Left forelimb (tissue), 1 donor: Measurements from ENCODE around the gene KIAA2012.

Experiments used
- DNase-seq: peaks from one replicate; pipeline ENCODE4 v3.0.0-alpha.2; 2018; ENCODE audit warnings: low spot score

KIAA2012 gene

GRCh38 chr2:202043475-202043874 lies 29.6 kb upstream of the KIAA2012 start:
- no peak for DNase-seq

GRCh38 chr2:202044777-202045176 lies 28.3 kb upstream of the KIAA2012 start:
- DNase-seq: no peak

- DNase-seq: no peak
Observed at GRCh38 chr2:202046572-202046971, 26.5 kb upstream of the KIAA2012 start.

GRCh38 chr2:202049092-202049728 lies 23.8 kb upstream of the KIAA2012 start:
- no peak for DNase-seq

- no peak for DNase-seq
Observed at GRCh38 chr2:202049840-202050239, 23.2 kb upstream of the KIAA2012 start.

- DNase-seq: no peak
Observed at GRCh38 chr2:202050652-202051051, 22.4 kb upstream of the KIAA2012 start.

- no peak for DNase-seq
Observed at GRCh38 chr2:202051499-202052161, 21.4 kb upstream of the KIAA2012 start.

- DNase-seq: no peak
Observed at GRCh38 chr2:202052235-202052634, 20.8 kb upstream of the KIAA2012 start.

- no peak for DNase-seq
Observed at GRCh38 chr2:202054679-202055078, 18.4 kb upstream of the KIAA2012 start.

- no peak for DNase-seq
Observed at GRCh38 chr2:202056611-202057010, 16.4 kb upstream of the KIAA2012 start.

GRCh38 chr2:202060218-202060617 lies 12.8 kb upstream of the KIAA2012 start:
- no peak for DNase-seq

- DNase-seq: no peak
Observed at GRCh38 chr2:202061695-202062094, 11.4 kb upstream of the KIAA2012 start.

- peak; percentile 74 for DNase-seq
Observed at GRCh38 chr2:202064171-202064880, 8.7 kb upstream of the KIAA2012 start.

- DNase-seq: no peak
Observed at GRCh38 chr2:202064881-202065230, 8.2 kb upstream of the KIAA2012 start.

GRCh38 chr2:202065876-202066275 lies 7.2 kb upstream of the KIAA2012 start:
- DNase-seq: no peak

GRCh38 chr2:202066875-202067274 lies 6.2 kb upstream of the KIAA2012 start:
- no peak for DNase-seq

- DNase-seq: no peak
Observed at GRCh38 chr2:202067589-202067988, 5.5 kb upstream of the KIAA2012 start.

- DNase-seq: no peak
Observed at GRCh38 chr2:202069170-202070067, 3.6 kb upstream of the KIAA2012 start.

GRCh38 chr2:202071107-202071506 lies 1.9 kb upstream of the KIAA2012 start:
- DNase-seq: no peak

GRCh38 chr2:202072226-202072625 lies 829 bp upstream of the KIAA2012 start:
- DNase-seq: no peak

GRCh38 chr2:202074324-202074723 lies 1.3 kb downstream of the KIAA2012 start:
- DNase-seq: no peak

- DNase-seq: no peak
Observed at GRCh38 chr2:202079310-202079709, 6.3 kb downstream of the KIAA2012 start.
